ENCODE measurements around the gene FAM221A. TPM values are rescaled to one million over a fixed set of nuclear protein-coding genes. Genes with fewer than 3 reads are reported as not detected.

The FAM221A gene
- total RNA-seq, 1 donor from 2014 or later: 8.3 TPM

- no peak overlapping the region for H3K27ac Mint-ChIP-seq
- POLR2A ChIA-PET: interaction anchor here (0.6 to 0.7 kb wide), 3 partner anchors 18 to 1802 kb away, joined by 3 to 8 read pairs (median 8); no protein-coding TSS in a partner anchor
- peaks cover 2% of the 10 kb centered on the region for H3K9me3 Mint-ChIP-seq
- H3K4me3 Mint-ChIP-seq: no peak overlapping the region
- ATAC-seq (ENCODE audit: low read depth) (no peak), DNase-seq (no peak)
- no peaks in the 10 kb centered on the region for H3K4me1 Mint-ChIP-seq
- H3K36me3 Mint-ChIP-seq (ENCODE audit: low read depth): peaks cover 35% of the 10 kb centered on the region
- no peaks in the 10 kb centered on the region for H3K27me3 Mint-ChIP-seq
- CTCF ChIA-PET: interaction anchor here (0.7 to 1.9 kb wide), 4 partner anchors 15 to 152 kb away, joined by 3 to 8 read pairs (median 4); no protein-coding TSS in a partner anchor
- TF ChIP-seq, protein P1, sequence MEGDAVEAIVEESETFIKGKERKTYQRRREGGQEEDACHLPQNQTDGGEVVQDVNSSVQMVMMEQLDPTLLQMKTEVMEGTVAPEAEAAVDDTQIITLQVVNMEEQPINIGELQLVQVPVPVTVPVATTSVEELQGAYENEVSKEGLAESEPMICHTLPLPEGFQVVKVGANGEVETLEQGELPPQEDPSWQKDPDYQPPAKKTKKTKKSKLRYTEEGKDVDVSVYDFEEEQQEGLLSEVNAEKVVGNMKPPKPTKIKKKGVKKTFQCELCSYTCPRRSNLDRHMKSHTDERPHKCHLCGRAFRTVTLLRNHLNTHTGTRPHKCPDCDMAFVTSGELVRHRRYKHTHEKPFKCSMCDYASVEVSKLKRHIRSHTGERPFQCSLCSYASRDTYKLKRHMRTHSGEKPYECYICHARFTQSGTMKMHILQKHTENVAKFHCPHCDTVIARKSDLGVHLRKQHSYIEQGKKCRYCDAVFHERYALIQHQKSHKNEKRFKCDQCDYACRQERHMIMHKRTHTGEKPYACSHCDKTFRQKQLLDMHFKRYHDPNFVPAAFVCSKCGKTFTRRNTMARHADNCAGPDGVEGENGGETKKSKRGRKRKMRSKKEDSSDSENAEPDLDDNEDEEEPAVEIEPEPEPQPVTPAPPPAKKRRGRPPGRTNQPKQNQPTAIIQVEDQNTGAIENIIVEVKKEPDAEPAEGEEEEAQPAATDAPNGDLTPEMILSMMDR (IDR thresholded peaks at IDR 0.05): no peak
- intact Hi-C loops (cut with micrococcal nuclease): loop anchor here (5.0 kb wide), 1 partner anchor 888 kb away; no protein-coding TSS in a partner anchor
Measured at GRCh38 chr7:23698822-23699221, 18.8 kb downstream of the FAM221A start.

GRCh38 chr7:23700046-23700445 is 20.0 kb downstream of the FAM221A start:
- Mint-ChIP-seq H3K36me3 (ENCODE audit: low read depth) (peaks cover 39% of the 10 kb centered on the region), H3K4me3 (no peak overlapping the region), H3K27me3 (no peaks in the 10 kb centered on the region), H3K27ac (no peak overlapping the region), H3K9me3 (no peaks in the 10 kb centered on the region), H3K4me1 (no peaks in the 10 kb centered on the region)
- ChIA-PET POLR2A (interaction anchor here (0.6 kb wide), 1 partner anchor 198 kb away, joined by 4 read pairs; no protein-coding TSS in a partner anchor), CTCF (interaction anchor here (0.6 to 1.9 kb wide), 3 partner anchors 10 to 887 kb away, joined by 3 to 8 read pairs (median 4); partner anchors contain the start of gene STK31)
- intact Hi-C loops (cut with micrococcal nuclease): no loop called here
- TF ChIP-seq, protein P1 (IDR thresholded peaks at IDR 0.05): no peak
- ATAC-seq (ENCODE audit: low read depth) (no peak), DNase-seq (no peak)

GRCh38 chr7:23709081-23709750 is 29.2 kb downstream of the FAM221A start:
- H3K4me1 Mint-ChIP-seq: no peaks in the 10 kb centered on the region
- peaks cover 21% of the 10 kb centered on the region for H3K36me3 Mint-ChIP-seq (ENCODE audit: low read depth)
- TF ChIP-seq, protein P1 (IDR thresholded peaks at IDR 0.05): no peak
- H3K27ac Mint-ChIP-seq: no peak overlapping the region
- ATAC-seq (ENCODE audit: low read depth) (no peak), DNase-seq (no peak)
- H3K4me3 Mint-ChIP-seq: no peak overlapping the region
- intact Hi-C loops (cut with micrococcal nuclease): no loop called here
- POLR2A ChIA-PET: no interaction called here
- H3K27me3 Mint-ChIP-seq: no peaks in the 10 kb centered on the region
- CTCF ChIA-PET: interaction anchor here (0.6 to 4.6 kb wide), 8 partner anchors 9 to 436 kb away, joined by 3 to 42 read pairs (median 6); no protein-coding TSS in a partner anchor
- peaks cover 12% of the 10 kb centered on the region for H3K9me3 Mint-ChIP-seq

GRCh38 chr7:23710000-23710399 is 30.0 kb downstream of the FAM221A start, which contains the start of gene STK31:
STK31 (plus strand) TSS chr7:23710219; CDS start chr7:23710286, 67 bp downstream.
- ATAC-seq (ENCODE audit: low read depth) (no peak), DNase-seq (no peak)
- TF ChIP-seq, protein P1 (IDR thresholded peaks at IDR 0.05): no peak
- Mint-ChIP-seq H3K27ac (no peak within 1 kb of the TSS), H3K4me3 (no peak within 1 kb of the TSS), H3K4me1 (no peaks in the 10 kb centered on the region), H3K27me3 (no peaks in the 10 kb centered on the region), H3K36me3 (ENCODE audit: low read depth) (peaks cover 13% of the 10 kb centered on the region), H3K9me3 (peaks cover 12% of the 10 kb centered on the region)
- intact Hi-C loops (cut with micrococcal nuclease): loop anchor here (5.0 kb wide), 1 partner anchor 957 kb away; no protein-coding TSS in a partner anchor
- POLR2A ChIA-PET: no interaction called here
- CTCF ChIA-PET: interaction anchor here (1.2 to 4.6 kb wide), 6 partner anchors 10 to 437 kb away, joined by 3 to 42 read pairs (median 7); no protein-coding TSS in a partner anchor
